A549 (cell line): Measurements from ENCODE around the gene PALLD. TPM values are rescaled to one million over a fixed set of nuclear protein-coding genes. Genes with fewer than 3 reads are reported as not detected.

Experiments
- ATAC-seq, 2 experiments: fragments of 200-7000 bp in 1 of 2; fragments of >200 bp in 1 of 2; cut with Nextera tagmentation in 1 of 2; cut with Tn5 transposase in 1 of 2; 3 replicates each; pipeline versions ENCODE4 v1.8.0 to v1.9.1; 2018 to 2020; ENCODE audit warnings: mild to moderate bottlenecking in 1 of 2, moderate library complexity in 1 of 2
- CTCF ChIA-PET: fragments of 300-600 bp; sonication (Branson Sonifier 250); formaldehyde crosslinking; extraction: SDS; loops from one replicate; lab custom pipeline; 2021; ENCODE audit warnings: antibody characterized with exemption, inconsistent platforms; lab: Yijun Ruan, JAX
- POLR2A ChIA-PET: fragments of 350-600 bp; formaldehyde crosslinking; extraction: SDS; loops from one replicate; lab custom pipeline; 2021; ENCODE audit warnings: antibody characterized with exemption, inconsistent platforms; lab: Yijun Ruan, JAX
- DNase-seq, 2 experiments: peaks; one replicate each; pipeline versions ENCODE4 v3.0.0 to v3.0.0-alpha.2; 2011 to 2016; ENCODE audit warnings: low read depth in 1 of 2, low spot score in 1 of 2
- FAIRE-seq: peaks from 2 replicates; lab custom pipeline; 2011; peaks lifted over from hg19 to GRCh38; lab: Jason Lieb, UNC
- H3K27ac ChIP-seq, 2 experiments: fragments of >200 bp; sonication (Bioruptor Twin); formaldehyde crosslinking; 3 replicates each; pipeline ENCODE4 v1.5.1; 2016 to 2017
- H3K4me1 ChIP-seq: fragments of >200 bp; sonication (Bioruptor Twin); formaldehyde crosslinking; 3 replicates; pipeline ENCODE4 v1.6.1; 2016
- H3K4me2 ChIP-seq: fragments of >200 bp; sonication (Bioruptor Twin); formaldehyde crosslinking; 3 replicates; pipeline ENCODE4 v1.6.1; 2016
- H3K4me3 ChIP-seq: fragments of >200 bp; sonication (Bioruptor Twin); formaldehyde crosslinking; 3 replicates; pipeline ENCODE4 v1.5.1; 2016
- H3K9me3 ChIP-seq: fragments of >200 bp; sonication (Bioruptor Twin); formaldehyde crosslinking; 3 replicates; pipeline ENCODE4 v1.6.1; 2016
- CBX2 ChIP-seq: fragments of 200-600 bp; sonication (generic); IDR thresholded peaks from 2 replicates; pipeline ENCODE4 v1.6.1; 2016; ENCODE audit warnings: low read depth, mild to moderate bottlenecking, borderline replicate concordance
- CBX8 ChIP-seq: fragments of 200-600 bp; sonication (generic); IDR thresholded peaks from 2 replicates; pipeline ENCODE4 v1.6.1; 2016
- CHD2 ChIP-seq: fragments of 150-350 bp; IDR thresholded peaks from 2 replicates; pipeline ENCODE4 v1.6.1; 2014; ENCODE audit warnings: low read length; ENCODE audit not compliant: partially characterized antibody
- CHD4 ChIP-seq: fragments of 200-600 bp; sonication (generic); IDR thresholded peaks from 2 replicates; pipeline ENCODE4 v1.6.1; 2016; ENCODE audit warnings: antibody characterized with exemption, mild to moderate bottlenecking, borderline replicate concordance
- EHF ChIP-seq: fragments of 250-450 bp; sonication (Bioruptor Pico); IDR thresholded peaks from 2 replicates; pipeline ENCODE4 v1.5.0; 2020; ENCODE audit warnings: mild to moderate bottlenecking
- FOXS1 ChIP-seq: fragments of 250-450 bp; sonication (Bioruptor Pico); IDR thresholded peaks from 2 replicates; pipeline ENCODE4 v1.5.0; 2020; ENCODE audit warnings: mild to moderate bottlenecking, moderate library complexity
- KDM5A ChIP-seq: fragments of 200-600 bp; sonication (generic); IDR thresholded peaks from 2 replicates; pipeline ENCODE4 v1.6.1; 2016; ENCODE audit warnings: antibody characterized with exemption, mild to moderate bottlenecking
- NPAS2 ChIP-seq: fragments of 250-450 bp; sonication (Bioruptor Pico); IDR thresholded peaks from 2 replicates; pipeline ENCODE4 v1.8.0; 2022; ENCODE audit warnings: mild to moderate bottlenecking, moderate library complexity, borderline replicate concordance
- RCOR1 ChIP-seq: fragments of 150-350 bp; IDR thresholded peaks from 2 replicates; pipeline ENCODE4 v1.6.1; 2014; ENCODE audit warnings: antibody characterized with exemption, low read length, low read depth
- RFX5 ChIP-seq: fragments of 450-650 bp; IDR thresholded peaks from 2 replicates; pipeline ENCODE4 v1.7.1; 2014; ENCODE audit warnings: antibody characterized with exemption, mild to moderate bottlenecking, moderate library complexity
- RNF2 ChIP-seq: fragments of 200-600 bp; sonication (generic); IDR thresholded peaks from 2 replicates; pipeline ENCODE4 v1.6.1; 2016; ENCODE audit warnings: low read depth, mild to moderate bottlenecking, antibody characterized with exemption, moderate library complexity, borderline replicate concordance
- SMC3 ChIP-seq: fragments of >200 bp; sonication (Bioruptor Twin); formaldehyde crosslinking; IDR thresholded peaks from 3 replicates; pipeline ENCODE4 v1.6.1; 2018; ENCODE audit warnings: inconsistent platforms
- TFCP2L1 ChIP-seq: fragments of 250-450 bp; sonication (Bioruptor Pico); IDR thresholded peaks from 2 replicates; pipeline ENCODE4 v1.5.0; 2021; ENCODE audit warnings: mild to moderate bottlenecking
- polyA plus RNA-seq, 4 experiments: library from polyadenylated mRNA; depleted of rRNA in 3 of 4; stranded (reverse); fragments of >200 nt; fragmentation: RNase III in 1 of 4; extraction: RNeasy Plus Mini Kit Qiagen cat#74134 plus additional on column Dnase treatment in 1 of 4; gene quantifications; 2 replicates in 3 of 4; 3 replicates in 1 of 4; pipeline ENCODE4 v1.2.3, GENCODE V29; 2011 to 2017
- TF ChIP-seq, protein P1 (sequence below): fragments of >200 bp; sonication (Bioruptor Twin); formaldehyde crosslinking; IDR thresholded peaks from 3 replicates; pipeline ENCODE4 v1.6.1; 2016
- TF ChIP-seq, protein P2 (sequence below): fragments of 200-600 bp; sonication (generic); IDR thresholded peaks from 2 replicates; pipeline ENCODE4 v1.6.1; 2016; ENCODE audit warnings: antibody characterized with exemption, mild to moderate bottlenecking, moderate library complexity
- TF ChIP-seq, protein P3 (sequence below): fragments of 450-650 bp; IDR thresholded peaks from 2 replicates; pipeline ENCODE4 v1.6.1; 2014; ENCODE audit warnings: antibody characterized with exemption
- TF ChIP-seq, protein P4 (sequence below): IDR thresholded peaks from 2 replicates; pipeline ENCODE4 v1.6.1; 2012
- TF ChIP-seq, protein P5 (sequence below): fragments of >200 bp; sonication (Bioruptor Twin); formaldehyde crosslinking; IDR thresholded peaks from 2 replicates; pipeline ENCODE4 v1.6.1; 2016

Gene PALLD
- polyA plus RNA-seq, 2 of the 4 experiments (the other 2 are of a cell fraction) = 88.8 to 113 TPM

DNA sequence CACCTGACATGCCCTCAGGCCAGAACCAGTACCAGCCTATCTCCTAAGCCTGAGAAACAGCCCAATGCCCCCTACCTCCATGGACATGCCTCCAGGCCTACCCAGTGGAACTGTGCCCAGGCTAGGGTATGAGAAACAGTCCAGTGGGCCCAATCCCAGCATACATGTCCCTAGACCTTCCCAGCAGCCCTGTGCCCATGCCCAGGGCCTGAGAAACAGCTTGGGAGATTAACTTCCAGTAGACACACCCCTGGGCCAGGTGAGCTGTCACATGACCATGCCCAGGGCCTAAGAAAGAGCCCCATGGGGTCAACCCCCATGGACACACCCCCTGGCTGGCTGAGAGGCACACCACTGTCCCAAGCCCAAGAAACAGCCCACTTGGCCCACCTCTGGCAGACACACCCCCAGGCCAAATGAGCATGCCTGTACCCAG, 434.4 kb downstream of the PALLD start:
- TF ChIP-seq CHD4 (no peak), CHD2 (no peak), RNF2 (no peak), CBX8 (no peak), CBX2 (no peak)
- TF ChIP-seq, protein P1, sequence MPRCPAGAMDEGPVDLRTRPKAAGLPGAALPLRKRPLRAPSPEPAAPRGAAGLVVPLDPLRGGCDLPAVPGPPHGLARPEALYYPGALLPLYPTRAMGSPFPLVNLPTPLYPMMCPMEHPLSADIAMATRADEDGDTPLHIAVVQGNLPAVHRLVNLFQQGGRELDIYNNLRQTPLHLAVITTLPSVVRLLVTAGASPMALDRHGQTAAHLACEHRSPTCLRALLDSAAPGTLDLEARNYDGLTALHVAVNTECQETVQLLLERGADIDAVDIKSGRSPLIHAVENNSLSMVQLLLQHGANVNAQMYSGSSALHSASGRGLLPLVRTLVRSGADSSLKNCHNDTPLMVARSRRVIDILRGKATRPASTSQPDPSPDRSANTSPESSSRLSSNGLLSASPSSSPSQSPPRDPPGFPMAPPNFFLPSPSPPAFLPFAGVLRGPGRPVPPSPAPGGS = no peak
- TF ChIP-seq, protein P2, sequence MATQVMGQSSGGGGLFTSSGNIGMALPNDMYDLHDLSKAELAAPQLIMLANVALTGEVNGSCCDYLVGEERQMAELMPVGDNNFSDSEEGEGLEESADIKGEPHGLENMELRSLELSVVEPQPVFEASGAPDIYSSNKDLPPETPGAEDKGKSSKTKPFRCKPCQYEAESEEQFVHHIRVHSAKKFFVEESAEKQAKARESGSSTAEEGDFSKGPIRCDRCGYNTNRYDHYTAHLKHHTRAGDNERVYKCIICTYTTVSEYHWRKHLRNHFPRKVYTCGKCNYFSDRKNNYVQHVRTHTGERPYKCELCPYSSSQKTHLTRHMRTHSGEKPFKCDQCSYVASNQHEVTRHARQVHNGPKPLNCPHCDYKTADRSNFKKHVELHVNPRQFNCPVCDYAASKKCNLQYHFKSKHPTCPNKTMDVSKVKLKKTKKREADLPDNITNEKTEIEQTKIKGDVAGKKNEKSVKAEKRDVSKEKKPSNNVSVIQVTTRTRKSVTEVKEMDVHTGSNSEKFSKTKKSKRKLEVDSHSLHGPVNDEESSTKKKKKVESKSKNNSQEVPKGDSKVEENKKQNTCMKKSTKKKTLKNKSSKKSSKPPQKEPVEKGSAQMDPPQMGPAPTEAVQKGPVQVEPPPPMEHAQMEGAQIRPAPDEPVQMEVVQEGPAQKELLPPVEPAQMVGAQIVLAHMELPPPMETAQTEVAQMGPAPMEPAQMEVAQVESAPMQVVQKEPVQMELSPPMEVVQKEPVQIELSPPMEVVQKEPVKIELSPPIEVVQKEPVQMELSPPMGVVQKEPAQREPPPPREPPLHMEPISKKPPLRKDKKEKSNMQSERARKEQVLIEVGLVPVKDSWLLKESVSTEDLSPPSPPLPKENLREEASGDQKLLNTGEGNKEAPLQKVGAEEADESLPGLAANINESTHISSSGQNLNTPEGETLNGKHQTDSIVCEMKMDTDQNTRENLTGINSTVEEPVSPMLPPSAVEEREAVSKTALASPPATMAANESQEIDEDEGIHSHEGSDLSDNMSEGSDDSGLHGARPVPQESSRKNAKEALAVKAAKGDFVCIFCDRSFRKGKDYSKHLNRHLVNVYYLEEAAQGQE = no peak
- POLR2A ChIA-PET = no interaction called here
- no peak overlapping the region for H3K4me2 ChIP-seq
- ATAC-seq (peak; percentile 57 to 66), DNase-seq (no peak), FAIRE-seq (no peak)
- H3K4me3 ChIP-seq = no peak overlapping the region
- no peaks in the 10 kb centered on the region for H3K4me1 ChIP-seq
- CTCF ChIA-PET = interaction anchor here (0.9 kb wide), 1 partner anchor 635 kb away, joined by 3 read pairs; no protein-coding TSS in a partner anchor
- no peak overlapping the region for H3K27ac ChIP-seq
- peaks cover 30% of the 10 kb centered on the region for H3K9me3 ChIP-seq

DNA sequence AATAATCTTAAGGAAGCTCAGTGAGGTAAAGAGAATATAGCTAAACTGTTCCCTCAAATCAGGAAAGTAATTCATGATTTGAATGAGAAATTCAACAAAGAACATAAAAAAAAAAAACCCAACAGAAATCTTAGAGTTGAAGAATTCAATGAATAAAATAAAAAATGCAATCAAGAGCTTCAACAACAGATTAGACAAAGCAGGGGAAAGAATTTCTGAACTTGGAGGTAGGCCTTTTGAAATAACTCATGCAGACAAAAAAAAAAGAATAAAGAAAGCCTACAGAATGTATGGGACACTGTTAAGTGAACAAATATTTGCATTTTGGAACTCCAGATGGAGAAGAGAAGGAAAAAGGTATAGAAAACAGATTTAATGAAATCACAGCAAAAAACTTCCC, 435.3 kb downstream of the PALLD start:
- no peak overlapping the region for H3K27ac ChIP-seq
- no peak for ATAC-seq
- POLR2A ChIA-PET = no interaction called here
- no peak overlapping the region for H3K4me2 ChIP-seq
- no peaks in the 10 kb centered on the region for H3K4me1 ChIP-seq
- TF ChIP-seq, protein P3, sequence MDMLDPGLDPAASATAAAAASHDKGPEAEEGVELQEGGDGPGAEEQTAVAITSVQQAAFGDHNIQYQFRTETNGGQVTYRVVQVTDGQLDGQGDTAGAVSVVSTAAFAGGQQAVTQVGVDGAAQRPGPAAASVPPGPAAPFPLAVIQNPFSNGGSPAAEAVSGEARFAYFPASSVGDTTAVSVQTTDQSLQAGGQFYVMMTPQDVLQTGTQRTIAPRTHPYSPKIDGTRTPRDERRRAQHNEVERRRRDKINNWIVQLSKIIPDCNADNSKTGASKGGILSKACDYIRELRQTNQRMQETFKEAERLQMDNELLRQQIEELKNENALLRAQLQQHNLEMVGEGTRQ = no peak
- TF ChIP-seq RFX5 = no peak
- TF ChIP-seq NPAS2 (CRISPR knock-in tag) = no peak
- TF ChIP-seq RNF2 = no peak
- TF ChIP-seq SMC3 = no peak
- TF ChIP-seq, protein P4, sequence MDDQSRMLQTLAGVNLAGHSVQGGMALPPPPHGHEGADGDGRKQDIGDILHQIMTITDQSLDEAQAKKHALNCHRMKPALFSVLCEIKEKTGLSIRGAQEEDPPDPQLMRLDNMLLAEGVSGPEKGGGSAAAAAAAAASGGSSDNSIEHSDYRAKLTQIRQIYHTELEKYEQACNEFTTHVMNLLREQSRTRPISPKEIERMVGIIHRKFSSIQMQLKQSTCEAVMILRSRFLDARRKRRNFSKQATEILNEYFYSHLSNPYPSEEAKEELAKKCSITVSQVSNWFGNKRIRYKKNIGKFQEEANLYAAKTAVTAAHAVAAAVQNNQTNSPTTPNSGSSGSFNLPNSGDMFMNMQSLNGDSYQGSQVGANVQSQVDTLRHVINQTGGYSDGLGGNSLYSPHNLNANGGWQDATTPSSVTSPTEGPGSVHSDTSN = no peak
- TF ChIP-seq KDM5A = no peak
- no peak for TF ChIP-seq TFCP2L1 (CRISPR knock-in tag)
- TF ChIP-seq RCOR1 = no peak
- no peak for TF ChIP-seq EHF (CRISPR knock-in tag)
- TF ChIP-seq FOXS1 (CRISPR knock-in tag) = no peak
- TF ChIP-seq, protein P5, sequence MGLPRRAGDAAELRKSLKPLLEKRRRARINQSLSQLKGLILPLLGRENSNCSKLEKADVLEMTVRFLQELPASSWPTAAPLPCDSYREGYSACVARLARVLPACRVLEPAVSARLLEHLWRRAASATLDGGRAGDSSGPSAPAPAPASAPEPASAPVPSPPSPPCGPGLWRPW = no peak
- H3K9me3 ChIP-seq = peaks cover 30% of the 10 kb centered on the region
- H3K4me3 ChIP-seq = no peak overlapping the region
- CTCF ChIA-PET = interaction anchor here (0.6 to 1.4 kb wide), 2 partner anchors 10 to 74 kb away, joined by 3 to 5 read pairs; no protein-coding TSS in a partner anchor
- no peak for FAIRE-seq
- DNase-seq = no peak
